Endothelial cell of umbilical vein (primary cell): ENCODE data around the gene ELMO1. TPM values are rescaled to one million over a fixed set of nuclear protein-coding genes. Genes with fewer than 3 reads are reported as not detected.

Source experiments
- BruUV-seq: library from RNA; stranded (reverse); fragments of 400-500 nt; replicated peaks from 2 replicates; lab custom pipeline; 2021; lab: Mats Ljungman, UMichigan
- CTCF ChIA-PET: fragments of 300-600, 350-600 bp; sonication (Branson Sonifier 250); formaldehyde crosslinking; loops from one replicate; lab custom pipeline; 2021; ENCODE audit warnings: antibody characterized with exemption, inconsistent platforms; lab: Charles Lee
- POLR2A ChIA-PET: fragments of 300-600, 350-600 bp; sonication (Branson Sonifier 250); formaldehyde crosslinking; loops from one replicate; lab custom pipeline; 2021; ENCODE audit warnings: antibody characterized with exemption, inconsistent platforms; lab: Charles Lee
- DNase-seq: peaks from one replicate; pipeline ENCODE4 v3.0.0-alpha.2; 2011; ENCODE audit warnings: low read depth, low spot score
- FAIRE-seq: peaks from 2 replicates; lab custom pipeline; 2011; peaks lifted over from hg19 to GRCh38; lab: Jason Lieb, UNC
- H2AFZ ChIP-seq: 2 replicates; pipeline ENCODE4 v1.6.0; 2012; ENCODE audit warnings: low read depth, low read length, control low read depth, inconsistent platforms
- H3K27ac ChIP-seq: 2 replicates; pipeline ENCODE4 v1.5.1; 2011; ENCODE audit warnings: low read depth, mild to moderate bottlenecking, control low read depth, low read length, moderate library complexity; ENCODE audit not compliant: insufficient read depth
- H3K27me3 ChIP-seq, 2 experiments: 2 replicates each; pipeline versions ENCODE4 v1.6.0 to v1.6.1; 2011; ENCODE audit warnings: low read length in 2 of 2, mixed read lengths in 1 of 2; ENCODE audit not compliant: control insufficient read depth in 2 of 2, insufficient read depth in 2 of 2
- H3K36me3 ChIP-seq, 2 experiments: 2 replicates in 1 of 2; 3 replicates in 1 of 2; pipeline ENCODE4 v1.5.1; 2011; ENCODE audit warnings: low read length in 2 of 2, mild to moderate bottlenecking in 1 of 2, moderate library complexity in 1 of 2; ENCODE audit not compliant: control insufficient read depth in 2 of 2, insufficient read depth in 2 of 2; ENCODE audit errors: extremely low read depth in 1 of 2
- H3K4me1 ChIP-seq: 3 replicates; pipeline ENCODE4 v1.5.1; 2011; ENCODE audit warnings: mild to moderate bottlenecking, low read length; ENCODE audit not compliant: control insufficient read depth, insufficient read depth; ENCODE audit errors: extremely low read depth
- H3K4me2 ChIP-seq: 2 replicates; pipeline ENCODE4 v1.6.1; 2011; ENCODE audit warnings: low read length, control low read depth, mixed read lengths; ENCODE audit not compliant: insufficient read depth
- H3K4me3 ChIP-seq, 3 experiments: fragments of 200-600 bp in 1 of 3; sonication (generic), shearing (Covaris generic) in 1 of 3; replicated peaks in 1 of 3; 2 replicates each; pipeline ENCODE4 v1.5.1; 2011 to 2016; ENCODE audit warnings: control low read depth in 3 of 3, low read length in 3 of 3, mild to moderate bottlenecking in 2 of 3, inconsistent platforms in 1 of 3, low read depth in 1 of 3, moderate library complexity in 1 of 3; ENCODE audit not compliant: insufficient read depth in 1 of 3
- H3K79me2 ChIP-seq: 2 replicates; pipeline ENCODE4 v1.6.0; 2012; ENCODE audit warnings: low read length, inconsistent platforms; ENCODE audit not compliant: control insufficient read depth, insufficient read depth
- H3K9ac ChIP-seq: replicated peaks from 2 replicates; pipeline ENCODE3; 2011; ENCODE audit warnings: low read length, control low read depth; ENCODE audit not compliant: insufficient read depth; ENCODE audit errors: extremely low read depth
- H3K9me1 ChIP-seq: replicated peaks from 3 replicates; pipeline ENCODE4 v1.6.0; 2011; ENCODE audit warnings: mild to moderate bottlenecking, low read length; ENCODE audit not compliant: control insufficient read depth, insufficient read depth; ENCODE audit errors: extremely low read depth
- H3K9me3 ChIP-seq: replicated peaks from 2 replicates; pipeline ENCODE4 v1.5.1; 2012; ENCODE audit warnings: low read length, inconsistent platforms; ENCODE audit not compliant: control insufficient read depth, insufficient read depth
- H4K20me1 ChIP-seq: replicated peaks from 2 replicates; pipeline ENCODE3; 2011; ENCODE audit warnings: mild to moderate bottlenecking, low read length; ENCODE audit not compliant: control insufficient read depth, insufficient read depth; ENCODE audit errors: extremely low read depth
- EZH2 ChIP-seq: IDR thresholded peaks from 2 replicates; pipeline ENCODE4 v1.6.1; 2012; ENCODE audit warnings: borderline replicate concordance, low read depth, mild to moderate bottlenecking, moderate library complexity, low read length, inconsistent platforms; ENCODE audit not compliant: severe bottlenecking
- FOS ChIP-seq: IDR thresholded peaks from 2 replicates; pipeline ENCODE4 v1.6.1; 2011; ENCODE audit warnings: mild to moderate bottlenecking, low read length, moderate library complexity, borderline replicate concordance; ENCODE audit not compliant: insufficient read depth
- GATA2 ChIP-seq: IDR thresholded peaks from 2 replicates; pipeline ENCODE4 v1.7.0; 2011; ENCODE audit warnings: low read depth, mild to moderate bottlenecking, moderate library complexity, mixed read lengths, low read length; ENCODE audit not compliant: insufficient read length, insufficient read depth
- JUN ChIP-seq: IDR thresholded peaks from 2 replicates; pipeline ENCODE4 v1.6.1; 2011; ENCODE audit warnings: borderline replicate concordance, low read depth; ENCODE audit not compliant: insufficient read length, insufficient read depth
- MYC ChIP-seq: IDR thresholded peaks from one replicate; pipeline ENCODE4 v1.6.1; 2011; ENCODE audit warnings: mild to moderate bottlenecking, low read depth, low read length
- POLR2A ChIP-seq: IDR thresholded peaks from 2 replicates; pipeline ENCODE4 v1.6.1; 2012; ENCODE audit warnings: low read depth, mild to moderate bottlenecking, control low read depth, low read length
- POLR2AphosphoS5 ChIP-seq: IDR thresholded peaks from 2 replicates; pipeline ENCODE4 v1.6.1; 2012; ENCODE audit warnings: low read depth, mild to moderate bottlenecking, control low read depth, low read length, moderate library complexity; ENCODE audit not compliant: insufficient read depth
- dilution Hi-C: fragments of 300-500 bp; cut with MboI; formaldehyde crosslinking; loops from one replicate; pipeline ENCODE4 v1.15.0; 2019; ENCODE audit warnings: low sequenced_read_pairs; ENCODE audit not compliant: extremely low pct_ligation_motif_present
- intact Hi-C: fragments of 100-400 bp; cut with micrococcal nuclease; formaldehyde crosslinking; loops from one replicate; pipeline ENCODE4 v1.10.0; 2022
- polyA plus RNA-seq, 4 experiments: library from polyadenylated mRNA; depleted of rRNA in 3 of 4; stranded (reverse) in 3 of 4; unstranded in 1 of 4; fragments of >200 nt; gene quantifications; 2 replicates each; pipeline versions ENCODE4 v1.2.1 to v1.2.3, GENCODE V29; 2011 to 2012; ENCODE audit warnings: missing spikeins in 1 of 4
- total RNA-seq: library from RNA; stranded (reverse); gene quantifications from 2 replicates; pipeline ENCODE4 v1.2.3, GENCODE V29; 2021
- TF ChIP-seq, protein P1 (sequence below), 2 donors: IDR thresholded peaks; 1 replicate in 1 of 2; 2 replicates in 1 of 2; pipeline ENCODE4 v1.5.1; 2011; ENCODE audit warnings: low read length in 2 of 2, mild to moderate bottlenecking in 2 of 2, moderate library complexity in 2 of 2, control low read depth in 1 of 2, inconsistent platforms in 1 of 2, low read depth in 1 of 2; ENCODE audit not compliant: insufficient read depth in 1 of 2; ENCODE audit errors: extremely low read depth in 1 of 2
- TF ChIP-seq, protein P2 (sequence below): IDR thresholded peaks from 2 replicates; pipeline ENCODE4 v1.6.1; 2011; ENCODE audit not compliant: insufficient read depth, insufficient read length

The ELMO1 gene
- total and polyA plus RNA-seq, 2 donors (not counting 3 experiments of a cell fraction or from before 2014, with no cell fraction given): 17.0 to 30.6 TPM

DNA sequence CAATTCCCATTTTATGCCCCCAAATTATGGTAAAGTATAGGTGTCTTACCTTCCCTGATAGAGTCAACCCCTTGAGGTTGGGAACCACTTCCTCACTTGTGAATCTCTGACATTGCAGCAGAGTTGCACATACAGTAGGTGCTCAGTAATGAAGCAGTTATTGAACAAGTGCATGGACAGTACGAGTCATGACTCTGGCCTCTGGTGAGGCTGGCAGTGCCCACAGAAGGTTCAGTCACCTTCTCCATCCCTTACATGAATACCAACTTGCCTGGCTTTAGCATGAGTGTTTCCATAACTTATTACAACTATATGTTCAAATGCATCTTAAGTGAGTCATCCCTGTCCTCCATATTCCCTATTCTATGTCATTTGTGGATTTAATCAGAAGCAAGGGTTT lies 340.0 kb downstream of the ELMO1 start:
- ChIA-PET POLR2A (no interaction called here), CTCF (no interaction called here)
- H3K4me2 ChIP-seq: no peak overlapping the region
- no peaks in the 10 kb centered on the region for H3K9me3 ChIP-seq
- H3K27ac ChIP-seq: no peak overlapping the region
- H3K36me3 ChIP-seq: no peaks in the 10 kb centered on the region
- no peaks in the 10 kb centered on the region for H3K9me1 ChIP-seq
- DNase-seq (no peak), FAIRE-seq (no peak)
- H3K79me2 ChIP-seq: no peaks in the 10 kb centered on the region
- dilution Hi-C loops: no loop called here
- intact Hi-C loops: no loop called here
- no peak overlapping the region for H2AFZ ChIP-seq
- no peak overlapping the region for H3K4me3 ChIP-seq
- no peaks in the 10 kb centered on the region for H3K27me3 ChIP-seq
- H3K9ac ChIP-seq: no peak overlapping the region
- H4K20me1 ChIP-seq: no peaks in the 10 kb centered on the region
- no peaks in the 10 kb centered on the region for H3K4me1 ChIP-seq
- no TSS peak for BruUV-seq
- no peak for TF ChIP-seq MYC
- TF ChIP-seq FOS: no peak
- no peak for TF ChIP-seq POLR2AphosphoS5
- TF ChIP-seq EZH2: no peak
- no peak for TF ChIP-seq JUN
- TF ChIP-seq, protein P1, sequence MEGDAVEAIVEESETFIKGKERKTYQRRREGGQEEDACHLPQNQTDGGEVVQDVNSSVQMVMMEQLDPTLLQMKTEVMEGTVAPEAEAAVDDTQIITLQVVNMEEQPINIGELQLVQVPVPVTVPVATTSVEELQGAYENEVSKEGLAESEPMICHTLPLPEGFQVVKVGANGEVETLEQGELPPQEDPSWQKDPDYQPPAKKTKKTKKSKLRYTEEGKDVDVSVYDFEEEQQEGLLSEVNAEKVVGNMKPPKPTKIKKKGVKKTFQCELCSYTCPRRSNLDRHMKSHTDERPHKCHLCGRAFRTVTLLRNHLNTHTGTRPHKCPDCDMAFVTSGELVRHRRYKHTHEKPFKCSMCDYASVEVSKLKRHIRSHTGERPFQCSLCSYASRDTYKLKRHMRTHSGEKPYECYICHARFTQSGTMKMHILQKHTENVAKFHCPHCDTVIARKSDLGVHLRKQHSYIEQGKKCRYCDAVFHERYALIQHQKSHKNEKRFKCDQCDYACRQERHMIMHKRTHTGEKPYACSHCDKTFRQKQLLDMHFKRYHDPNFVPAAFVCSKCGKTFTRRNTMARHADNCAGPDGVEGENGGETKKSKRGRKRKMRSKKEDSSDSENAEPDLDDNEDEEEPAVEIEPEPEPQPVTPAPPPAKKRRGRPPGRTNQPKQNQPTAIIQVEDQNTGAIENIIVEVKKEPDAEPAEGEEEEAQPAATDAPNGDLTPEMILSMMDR (IDR thresholded peaks at IDR 0.05; ENCODE audit: extremely low read depth in 1 of 2, insufficient read depth in 1 of 2, low read depth in 1 of 2, low read length in 2 of 2): no peak
- no peak for TF ChIP-seq POLR2A
- TF ChIP-seq GATA2: no peak
- TF ChIP-seq, protein P2, sequence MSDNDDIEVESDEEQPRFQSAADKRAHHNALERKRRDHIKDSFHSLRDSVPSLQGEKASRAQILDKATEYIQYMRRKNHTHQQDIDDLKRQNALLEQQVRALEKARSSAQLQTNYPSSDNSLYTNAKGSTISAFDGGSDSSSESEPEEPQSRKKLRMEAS: no peak
